Stimulated activated naive CD4-positive, alpha-beta T cell (primary cell): Measurements from ENCODE around the gene SCYL1.

Source experiments
- DNase-seq, 6 experiments: peaks; one replicate each; lab custom pipeline; 2025; lab: John Stamatoyannopoulos, UW

Gene SCYL1

GRCh38 chr11:65536412-65537295 lies 11.8 kb downstream of the SCYL1 start:
- DNase-seq, result no peak

DNA sequence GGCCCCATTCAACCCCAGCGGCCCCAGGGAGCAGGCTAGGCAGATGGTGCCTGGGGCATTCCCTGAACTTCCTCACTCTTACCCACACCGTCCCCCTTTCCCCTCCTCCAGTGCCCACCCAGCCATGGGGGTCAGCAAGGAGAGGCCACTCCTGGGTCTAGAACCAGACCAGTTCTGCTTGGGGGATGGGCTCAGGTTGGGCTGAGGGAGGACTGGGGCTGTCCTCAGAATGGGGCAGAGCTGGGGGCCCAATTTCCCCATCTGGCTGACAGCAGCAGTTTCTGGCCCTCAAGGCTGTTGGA lies 12.4 kb downstream of the SCYL1 start:
- DNase-seq, result no peak

GRCh38 chr11:65537620-65538231 lies 12.8 kb downstream of the SCYL1 start:
- no peak for DNase-seq

DNA sequence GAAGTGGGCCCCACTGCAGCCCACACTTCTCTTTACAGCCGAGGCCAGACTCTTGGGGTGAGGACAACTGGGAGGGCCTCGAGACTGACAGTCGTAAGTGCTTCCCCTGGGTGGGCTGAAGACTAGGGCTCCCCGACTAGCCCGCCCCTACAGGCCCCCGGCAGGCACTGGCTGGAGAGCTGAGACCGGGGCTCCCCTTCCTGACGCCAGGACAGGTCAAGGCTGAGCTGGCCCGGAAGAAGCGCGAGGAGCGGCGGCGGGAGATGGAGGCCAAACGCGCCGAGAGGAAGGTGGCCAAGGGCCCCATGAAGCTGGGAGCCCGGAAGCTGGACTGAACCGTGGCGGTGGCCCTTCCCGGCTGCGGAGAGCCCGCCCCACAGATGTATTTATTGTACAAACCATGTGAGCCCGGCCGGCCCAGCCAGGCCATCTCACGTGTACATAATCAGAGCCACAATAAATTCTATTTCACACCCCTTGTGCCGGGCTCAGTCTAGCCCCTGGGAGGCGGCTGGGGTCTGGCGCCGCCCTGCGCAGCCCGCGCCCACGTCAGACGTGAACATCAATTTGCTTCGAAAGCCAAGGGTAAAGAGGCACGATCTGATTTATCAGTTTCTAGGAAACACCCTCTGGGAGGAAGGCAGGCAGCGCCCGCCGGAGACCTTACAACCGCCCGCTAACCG lies 13.5 kb downstream of the SCYL1 start:
- DNase-seq, result no peak

DNA sequence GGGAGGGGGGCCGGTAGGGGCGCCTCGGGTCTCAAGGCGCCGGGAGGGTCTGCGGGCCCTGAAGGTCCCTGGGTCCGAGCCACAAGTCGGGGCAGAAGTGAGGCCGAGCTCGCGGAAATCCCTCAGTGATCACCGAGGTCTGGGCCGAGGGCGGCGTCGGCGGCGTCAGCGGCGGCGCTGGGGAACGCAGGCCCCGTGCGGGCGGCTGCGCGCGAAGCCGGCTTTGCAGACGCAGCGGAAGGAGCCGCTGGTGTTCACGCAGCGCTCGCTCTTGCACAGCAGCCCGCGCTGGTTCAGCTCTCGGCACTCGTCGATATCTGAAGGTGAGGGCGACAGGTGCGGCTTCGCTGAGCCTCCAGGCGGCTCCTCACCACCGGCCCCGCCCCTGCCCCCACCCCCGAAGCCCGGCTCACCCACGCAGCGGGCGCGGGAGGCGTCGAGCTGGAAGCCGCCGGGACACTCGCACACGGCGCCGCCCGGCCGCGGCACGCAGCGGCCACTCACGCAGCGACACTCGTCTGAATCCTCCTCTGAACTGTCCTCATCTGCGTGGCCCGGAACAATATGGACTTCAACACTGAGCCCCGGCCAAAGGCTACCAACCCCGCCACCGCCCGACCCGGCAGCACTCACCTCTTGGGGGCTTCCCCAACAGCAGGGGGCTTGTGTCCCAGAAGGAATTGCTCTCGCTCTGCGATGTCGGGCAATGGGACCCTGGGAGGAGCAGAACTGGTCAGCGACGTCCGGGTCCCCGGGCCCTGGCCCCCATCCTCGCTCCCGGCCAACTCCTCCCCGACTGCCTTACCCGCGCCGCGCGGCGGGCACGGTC lies 14.2 kb downstream of the SCYL1 start:
- DNase-seq, result no peak

DNA sequence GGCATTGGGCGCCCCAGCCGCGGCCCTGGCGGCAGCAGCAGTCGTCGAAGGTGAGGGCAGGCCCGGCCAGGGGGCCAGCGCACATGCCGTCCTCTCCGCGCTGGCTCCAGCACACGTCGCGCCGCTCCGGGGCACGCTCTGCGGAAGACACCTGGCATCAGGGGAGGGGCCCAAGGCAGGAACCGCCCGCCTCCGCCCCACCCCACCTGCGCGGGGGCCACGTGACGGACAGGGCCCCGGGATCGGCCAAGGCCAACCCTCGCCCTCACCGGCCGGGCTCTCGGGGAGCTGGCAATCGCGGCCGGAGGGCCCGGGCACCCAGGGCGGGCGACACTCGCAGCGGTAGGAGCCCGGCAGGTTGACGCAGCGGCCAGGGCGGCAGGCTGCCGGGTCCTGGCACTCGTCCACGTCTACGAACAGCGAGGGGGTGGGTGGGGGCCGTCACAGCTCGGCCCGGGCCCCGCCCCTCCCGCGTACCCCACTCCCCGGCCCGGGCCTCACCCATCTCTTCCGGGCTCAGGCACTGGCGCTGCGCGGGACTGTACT lies 14.9 kb downstream of the SCYL1 start:
- no peak for DNase-seq

DNA sequence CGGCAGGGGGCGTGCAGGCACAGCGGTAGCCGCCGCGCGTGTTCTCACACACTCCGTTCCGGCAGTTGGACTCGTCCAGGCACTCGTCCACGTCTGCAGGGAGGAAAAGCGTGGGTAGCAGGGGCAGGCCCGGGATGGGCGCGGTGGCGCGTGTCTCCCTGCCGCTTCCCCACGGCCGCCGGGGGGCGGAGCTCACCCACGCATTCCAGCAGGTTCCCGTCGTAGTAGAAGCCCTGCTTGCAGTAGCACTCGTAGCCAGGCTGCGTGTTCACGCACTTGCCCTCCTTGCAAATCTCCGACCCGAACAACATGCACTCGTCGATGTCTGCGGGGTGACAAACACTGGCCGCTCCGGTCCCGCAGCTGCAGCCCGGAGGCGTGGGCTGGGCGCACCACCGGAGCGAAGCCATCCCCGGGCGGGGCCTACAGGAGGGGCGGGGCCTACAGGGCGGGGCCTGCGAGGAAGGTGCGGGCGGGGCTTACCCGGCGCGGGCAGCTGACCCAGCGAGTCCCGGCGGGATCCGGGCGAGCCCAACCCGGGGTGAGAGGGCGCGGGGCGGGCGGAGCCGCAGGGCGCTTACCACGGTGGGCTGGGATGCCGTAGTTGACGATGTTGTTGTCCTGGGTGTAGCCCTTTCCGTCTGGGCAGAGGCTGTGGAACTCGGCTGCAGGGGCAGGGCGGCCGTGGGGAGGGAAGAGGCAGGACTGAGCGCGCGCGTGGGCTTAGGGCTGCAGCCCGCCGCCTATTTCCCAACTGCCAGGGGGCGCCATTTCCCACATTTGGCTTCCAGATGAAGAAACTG lies 15.6 kb downstream of the SCYL1 start:
- DNase-seq, result peak; percentile 81 to 97 (median 92)

DNA sequence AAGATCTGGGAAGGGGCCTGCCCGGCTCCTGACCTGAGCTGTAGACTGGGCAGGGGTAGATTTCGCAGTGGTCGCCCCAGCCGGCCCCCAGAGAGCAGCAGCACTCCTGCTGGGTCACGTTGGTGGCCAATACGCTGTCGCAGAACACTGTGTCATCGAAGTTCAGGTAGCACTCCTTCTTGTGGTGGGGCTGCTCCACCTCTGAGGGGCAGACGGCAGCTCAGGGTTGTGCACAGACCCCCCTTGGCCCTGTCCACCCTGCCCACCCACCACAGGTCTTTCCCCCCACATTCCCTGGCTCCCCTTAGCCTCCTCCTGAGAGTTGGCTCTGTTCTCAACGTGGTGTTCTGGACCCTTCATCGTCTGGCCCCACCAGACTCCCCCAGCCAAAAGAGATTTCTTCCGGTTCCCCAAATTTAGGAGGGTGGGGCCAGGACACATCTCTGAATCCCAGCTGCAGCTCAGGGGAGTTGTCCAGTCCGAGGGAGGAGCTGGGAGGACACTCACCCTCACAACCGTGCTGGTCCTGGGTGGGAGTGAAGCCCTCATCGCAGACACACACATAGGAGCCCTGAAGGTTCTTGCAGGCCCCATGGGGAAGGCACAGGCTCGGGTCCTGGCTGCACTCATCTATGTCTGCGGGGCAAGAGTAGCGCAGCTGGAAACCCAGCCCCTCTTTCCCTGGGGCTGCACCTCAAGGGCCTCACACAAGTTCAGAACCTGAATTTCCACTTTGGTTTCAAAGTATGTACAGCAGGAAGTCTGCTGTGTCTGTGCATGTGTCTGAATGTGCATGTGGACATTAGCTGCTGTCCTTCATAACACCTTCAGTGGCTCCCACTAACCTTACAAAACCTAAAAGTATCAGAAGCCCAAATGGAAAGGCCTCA lies 16.5 kb downstream of the SCYL1 start:
- DNase-seq, result peak in 1 of 6 experiments; percentile 15

GRCh38 chr11:65542738-65543390 lies 18.0 kb downstream of the SCYL1 start:
- DNase-seq, result no peak

GRCh38 chr11:65545853-65546216 lies 21.0 kb downstream of the SCYL1 start:
- no peak for DNase-seq

- peak; percentile 93 to 98 (median 97) for DNase-seq
These were observed 21.5 kb downstream of the SCYL1 start for GRCh38 chr11:65546217-65546958.

GRCh38 chr11:65547446-65548125 lies 22.7 kb downstream of the SCYL1 start:
- peak in 4 of 6 experiments; percentile 23 to 31 (median 30) for DNase-seq

DNA sequence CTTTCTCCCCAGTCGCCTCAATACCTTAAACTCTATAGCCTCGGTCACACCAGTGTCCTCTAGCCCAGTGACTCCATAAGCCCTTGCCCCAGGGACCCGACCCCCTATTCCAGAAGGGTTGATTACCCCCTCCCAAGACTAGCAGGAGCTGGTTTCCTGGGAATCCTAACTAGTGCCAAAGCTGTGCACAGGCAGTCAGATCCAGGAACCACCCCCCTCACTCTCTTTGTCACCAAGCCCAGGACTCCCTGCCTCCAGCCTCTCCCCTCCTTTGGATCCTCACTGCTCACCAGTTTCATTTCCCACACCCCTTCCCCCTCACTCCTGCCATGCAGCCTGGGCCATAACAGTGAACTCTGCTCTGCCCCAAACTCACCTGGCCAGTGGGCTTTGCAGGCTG lies 23.5 kb downstream of the SCYL1 start:
- DNase-seq, result no peak

- no peak for DNase-seq
These were observed 24.2 kb downstream of the SCYL1 start for GRCh38 chr11:65549096-65549495.

DNA sequence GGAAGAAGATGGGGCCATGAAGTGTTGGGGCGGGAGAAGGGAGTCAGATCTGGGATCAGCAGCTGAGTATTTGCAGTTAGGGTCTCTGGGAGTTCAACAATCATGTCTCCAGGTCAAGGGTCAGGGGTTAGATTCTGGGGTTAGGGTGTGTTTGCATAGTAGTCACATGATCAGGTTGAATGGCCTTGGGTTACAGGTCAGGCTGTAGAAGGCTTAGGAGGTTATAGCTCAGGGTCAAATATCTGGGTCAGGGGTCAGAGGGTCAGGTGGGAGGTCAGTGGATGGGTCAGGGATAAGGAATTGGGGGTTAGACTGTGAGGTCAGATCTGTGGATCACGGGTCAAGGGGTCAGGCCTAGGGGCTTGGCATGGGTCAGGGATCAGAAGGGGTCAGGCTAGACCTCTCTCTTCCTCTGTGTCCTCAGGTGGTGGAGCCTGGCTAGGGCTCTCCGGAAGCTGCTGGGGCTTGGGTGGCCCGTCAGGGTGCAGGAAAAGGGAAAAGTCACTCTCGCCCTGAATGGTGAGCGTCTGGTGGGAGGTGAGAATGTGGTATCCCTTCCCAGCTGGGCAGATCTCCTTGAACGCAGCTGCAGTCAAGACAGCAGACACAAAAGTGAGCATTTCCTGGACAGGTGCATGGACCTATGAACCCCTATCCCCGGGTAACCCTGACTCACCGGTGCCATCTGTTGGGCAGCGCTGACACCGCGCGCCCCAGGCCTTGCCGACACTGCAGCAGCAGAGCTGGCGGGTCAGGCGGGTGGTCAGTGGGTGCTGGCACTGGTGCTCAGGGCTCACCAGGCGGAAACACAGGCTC lies 26.9 kb downstream of the SCYL1 start:
- peak; percentile 34 to 61 (median 42) for DNase-seq

DNA sequence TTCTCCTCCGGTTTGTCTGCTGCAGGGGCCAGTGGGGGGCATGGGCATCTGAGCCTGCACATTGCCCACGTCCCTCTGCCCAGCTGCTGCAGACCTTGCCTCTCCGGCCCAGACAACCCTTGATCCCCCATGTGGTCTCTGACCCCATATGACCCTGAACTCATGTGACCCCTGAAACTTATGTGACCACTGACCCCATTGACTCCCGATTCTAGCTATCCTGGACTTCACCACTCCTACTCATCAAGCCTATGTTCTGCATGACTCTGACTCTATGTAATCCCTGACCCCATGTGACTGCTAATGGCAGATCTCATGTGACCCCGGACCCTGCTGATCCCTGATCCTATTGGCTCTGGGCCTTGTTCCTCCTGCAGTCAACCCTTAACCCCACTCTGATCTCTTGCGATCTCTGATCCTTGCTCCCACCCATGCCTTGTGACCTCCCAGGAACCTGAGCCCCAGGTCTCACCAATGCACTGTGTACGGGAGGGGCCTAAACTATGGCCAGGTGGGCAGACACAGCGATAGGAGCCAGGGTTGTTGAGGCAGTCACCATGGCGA lies 27.6 kb downstream of the SCYL1 start:
- no peak for DNase-seq
